ENCODE data around the gene FOCAD. TPM values are rescaled to one million over a fixed set of nuclear protein-coding genes. Genes with fewer than 3 reads are reported as not detected.

The FOCAD gene
- total RNA-seq, 1 donor from 2014 or later: 28.7 TPM

DNA sequence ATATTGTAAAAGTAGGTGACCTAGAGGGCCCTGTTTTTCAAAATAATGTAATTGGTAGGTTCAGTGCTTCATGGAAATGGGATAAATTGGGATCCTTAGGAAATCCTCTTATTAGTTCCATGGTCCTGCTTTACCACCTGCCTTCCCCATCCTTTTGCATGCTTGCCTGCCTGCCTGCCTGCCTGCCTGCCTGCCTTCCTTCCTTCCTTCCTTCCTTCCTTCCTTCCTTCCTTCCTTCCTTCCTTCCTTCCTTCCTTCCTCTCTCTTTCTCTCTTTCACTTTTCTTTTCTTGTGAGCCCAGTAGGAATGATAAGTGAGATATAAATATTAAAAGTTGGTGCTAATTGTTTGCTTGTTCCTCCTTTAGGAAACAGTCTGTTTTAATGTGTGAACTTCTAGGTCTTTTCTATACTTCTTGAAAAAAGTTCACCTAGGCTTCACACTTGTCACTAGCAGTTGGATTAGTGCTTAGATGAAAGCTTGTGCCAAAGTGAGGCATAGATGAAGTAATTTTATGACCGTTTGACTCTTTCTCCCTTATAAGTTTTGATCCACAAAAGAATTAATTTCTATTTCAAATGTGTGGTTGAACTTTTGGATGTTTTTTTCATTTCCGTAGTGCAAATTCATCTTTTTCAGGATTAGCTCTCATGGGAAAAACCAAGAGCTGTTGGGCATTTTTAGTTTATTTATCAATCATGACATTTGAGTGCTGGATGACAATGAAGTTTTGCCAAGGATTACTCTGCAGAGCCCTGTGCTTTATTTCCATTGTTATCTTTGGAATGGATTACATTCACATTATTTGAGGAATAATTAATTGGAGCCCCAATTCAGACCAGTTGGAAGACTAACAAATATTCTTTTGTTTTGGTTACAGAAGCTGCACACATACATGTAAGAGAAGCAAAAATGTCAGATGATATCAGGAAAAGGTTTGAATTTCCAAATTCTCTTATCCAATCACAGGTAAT lies 30.7 kb downstream of the FOCAD start:
- no peaks in the 10 kb centered on the region for H3K27me3 Mint-ChIP-seq (ENCODE audit: low read depth)
- peaks cover 4% of the 10 kb centered on the region for H3K36me3 Mint-ChIP-seq (ENCODE audit: low read depth)
- no peak overlapping the region for H3K27ac Mint-ChIP-seq (ENCODE audit: unreplicated experiment)
- no peaks in the 10 kb centered on the region for H3K9me3 Mint-ChIP-seq (ENCODE audit: low read depth)
- DNase-seq (ENCODE audit: low spot score): no peak
- peaks cover 15% of the 10 kb centered on the region for H3K4me1 Mint-ChIP-seq (ENCODE audit: low read depth)
- TF ChIP-seq, protein P1, sequence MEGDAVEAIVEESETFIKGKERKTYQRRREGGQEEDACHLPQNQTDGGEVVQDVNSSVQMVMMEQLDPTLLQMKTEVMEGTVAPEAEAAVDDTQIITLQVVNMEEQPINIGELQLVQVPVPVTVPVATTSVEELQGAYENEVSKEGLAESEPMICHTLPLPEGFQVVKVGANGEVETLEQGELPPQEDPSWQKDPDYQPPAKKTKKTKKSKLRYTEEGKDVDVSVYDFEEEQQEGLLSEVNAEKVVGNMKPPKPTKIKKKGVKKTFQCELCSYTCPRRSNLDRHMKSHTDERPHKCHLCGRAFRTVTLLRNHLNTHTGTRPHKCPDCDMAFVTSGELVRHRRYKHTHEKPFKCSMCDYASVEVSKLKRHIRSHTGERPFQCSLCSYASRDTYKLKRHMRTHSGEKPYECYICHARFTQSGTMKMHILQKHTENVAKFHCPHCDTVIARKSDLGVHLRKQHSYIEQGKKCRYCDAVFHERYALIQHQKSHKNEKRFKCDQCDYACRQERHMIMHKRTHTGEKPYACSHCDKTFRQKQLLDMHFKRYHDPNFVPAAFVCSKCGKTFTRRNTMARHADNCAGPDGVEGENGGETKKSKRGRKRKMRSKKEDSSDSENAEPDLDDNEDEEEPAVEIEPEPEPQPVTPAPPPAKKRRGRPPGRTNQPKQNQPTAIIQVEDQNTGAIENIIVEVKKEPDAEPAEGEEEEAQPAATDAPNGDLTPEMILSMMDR (IDR thresholded peaks at IDR 0.05): no peak
- no peak overlapping the region for H3K4me3 Mint-ChIP-seq (ENCODE audit: unreplicated experiment)

DNA sequence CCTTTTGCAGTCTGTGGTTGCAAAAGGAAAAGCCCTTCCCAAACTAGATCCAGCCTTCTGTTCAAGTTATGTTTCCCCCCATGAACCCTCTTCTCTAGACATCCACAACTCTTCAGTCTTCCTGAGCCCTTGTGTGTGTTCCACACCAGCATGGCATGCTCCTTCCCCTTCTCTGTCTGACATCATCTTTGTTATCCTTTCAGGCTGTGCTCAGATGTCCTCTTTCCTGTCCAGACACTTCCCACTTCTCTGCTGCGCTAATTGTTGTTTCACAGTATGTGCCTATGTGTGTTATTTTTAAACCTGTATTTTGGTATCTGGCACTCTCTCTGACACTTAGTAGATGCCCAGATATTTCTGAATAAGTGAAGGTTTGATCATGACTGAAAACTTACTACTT lies 38.2 kb downstream of the FOCAD start:
- Mint-ChIP-seq H3K27ac (ENCODE audit: unreplicated experiment) (peak overlapping the region; percentile 60), H3K36me3 (ENCODE audit: low read depth) (peaks cover 15% of the 10 kb centered on the region), H3K9me3 (ENCODE audit: low read depth) (peaks cover 2% of the 10 kb centered on the region), H3K4me3 (ENCODE audit: unreplicated experiment) (no peak overlapping the region), H3K27me3 (ENCODE audit: low read depth) (no peaks in the 10 kb centered on the region), H3K4me1 (ENCODE audit: low read depth) (peaks cover 24% of the 10 kb centered on the region)
- no peak for DNase-seq (ENCODE audit: low spot score)
- TF ChIP-seq, protein P1 (IDR thresholded peaks at IDR 0.05): no peak

DNA sequence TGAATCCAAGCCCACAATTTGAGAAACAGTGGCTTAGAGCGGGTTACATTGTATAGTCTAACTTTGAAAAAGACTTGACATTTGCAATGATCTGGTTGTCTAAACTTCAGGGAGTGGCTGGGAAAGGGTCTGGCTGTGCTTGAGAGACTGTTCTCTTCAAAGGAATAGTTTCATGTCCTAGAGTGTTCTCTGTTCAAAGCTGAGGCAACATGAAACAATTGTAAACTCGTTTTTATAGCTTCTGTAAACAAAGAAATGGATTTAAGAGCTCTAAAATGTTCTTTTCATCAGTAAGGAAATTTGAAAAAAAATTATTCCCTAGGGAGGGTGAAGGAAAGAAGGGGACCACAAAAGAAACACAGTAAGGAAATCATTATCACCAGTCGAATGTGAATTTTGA lies 41.6 kb downstream of the FOCAD start:
- Mint-ChIP-seq H3K9me3 (ENCODE audit: low read depth) (peaks cover 9% of the 10 kb centered on the region), H3K4me3 (ENCODE audit: unreplicated experiment) (no peak overlapping the region), H3K27ac (ENCODE audit: unreplicated experiment) (no peak overlapping the region), H3K27me3 (ENCODE audit: low read depth) (no peaks in the 10 kb centered on the region), H3K36me3 (ENCODE audit: low read depth) (peaks cover 14% of the 10 kb centered on the region), H3K4me1 (ENCODE audit: low read depth) (peaks cover 39% of the 10 kb centered on the region)
- no peak for DNase-seq (ENCODE audit: low spot score)
- TF ChIP-seq, protein P1 (IDR thresholded peaks at IDR 0.05): no peak

DNA sequence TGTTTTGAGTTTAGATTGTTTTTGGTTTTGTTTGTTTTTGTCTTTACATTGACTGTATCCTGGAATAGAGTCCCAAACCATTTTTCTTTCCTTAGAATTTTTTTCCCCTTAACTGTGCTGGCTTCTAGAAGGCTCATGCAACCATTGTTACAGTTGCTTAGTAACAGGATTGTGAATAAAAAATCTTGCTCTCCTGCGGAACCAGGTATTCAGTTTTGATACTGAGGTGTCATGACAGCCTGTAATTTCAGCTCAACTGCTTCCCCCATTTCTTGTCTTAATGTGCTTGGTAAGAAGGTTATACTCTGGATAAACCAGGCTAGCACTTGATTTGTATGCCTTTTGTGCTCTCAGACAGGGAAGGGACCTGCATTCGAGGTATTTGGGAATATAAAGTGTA lies 42.1 kb downstream of the FOCAD start:
- Mint-ChIP-seq H3K27ac (ENCODE audit: unreplicated experiment) (no peak overlapping the region), H3K9me3 (ENCODE audit: low read depth) (peaks cover 9% of the 10 kb centered on the region)
- TF ChIP-seq, protein P1 (IDR thresholded peaks at IDR 0.05): no peak

DNA sequence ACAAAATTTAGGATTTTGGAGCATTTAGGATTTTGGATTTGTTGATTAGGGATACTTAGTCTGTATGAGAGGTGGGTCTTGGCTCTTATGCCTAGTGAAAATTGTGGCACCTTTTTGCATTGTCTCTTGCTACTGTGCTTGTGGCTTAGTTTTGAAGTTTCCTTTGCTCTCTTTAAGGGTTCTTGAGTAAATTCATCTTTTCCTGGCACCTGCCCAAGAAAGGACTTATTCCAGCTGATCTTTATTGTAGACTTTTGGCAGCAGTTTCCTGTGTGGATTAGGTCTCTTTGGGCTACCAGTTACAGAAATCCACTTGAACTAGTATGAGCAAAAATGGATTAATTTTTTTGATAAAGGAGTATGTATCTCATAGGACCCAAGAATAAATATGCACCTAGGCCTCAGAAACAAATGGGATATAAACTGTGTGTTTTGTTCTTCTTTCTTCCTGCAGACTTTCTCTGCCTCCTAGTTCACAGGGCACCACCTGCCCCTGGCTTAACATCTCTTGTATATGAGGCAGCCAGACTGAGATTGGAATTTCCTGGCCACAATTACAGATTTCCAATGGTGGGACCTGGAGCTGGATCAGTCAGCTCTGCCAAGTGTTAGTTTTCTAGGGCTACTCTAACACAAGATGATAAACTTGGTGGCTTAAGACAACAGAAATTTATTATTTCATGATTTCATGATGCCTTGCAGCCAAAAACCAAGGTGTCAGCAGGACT lies 44.6 kb downstream of the FOCAD start:
- no peak overlapping the region for H3K27ac Mint-ChIP-seq (ENCODE audit: unreplicated experiment)
- peaks cover 36% of the 10 kb centered on the region for H3K4me1 Mint-ChIP-seq (ENCODE audit: low read depth)
- H3K27me3 Mint-ChIP-seq (ENCODE audit: low read depth): no peaks in the 10 kb centered on the region
- peaks cover 8% of the 10 kb centered on the region for H3K9me3 Mint-ChIP-seq (ENCODE audit: low read depth)
- TF ChIP-seq, protein P1 (IDR thresholded peaks at IDR 0.05): no peak
- DNase-seq (ENCODE audit: low spot score): no peak
- H3K4me3 Mint-ChIP-seq (ENCODE audit: unreplicated experiment): no peak overlapping the region
- H3K36me3 Mint-ChIP-seq (ENCODE audit: low read depth): peaks cover 5% of the 10 kb centered on the region

More for the DNA sequence above, 42.1 kb downstream of the FOCAD start:
- Mint-ChIP-seq H3K27me3 (ENCODE audit: low read depth) (no peaks in the 10 kb centered on the region), H3K4me3 (ENCODE audit: unreplicated experiment) (no peak overlapping the region), H3K36me3 (ENCODE audit: low read depth) (peaks cover 13% of the 10 kb centered on the region), H3K4me1 (ENCODE audit: low read depth) (peaks cover 39% of the 10 kb centered on the region)
- DNase-seq (ENCODE audit: low spot score): no peak

All from chondrocyte (in vitro differentiated cells).